ENCODE measurements around the gene SIT1. TPM values are rescaled to one million over a fixed set of nuclear protein-coding genes. Genes with fewer than 3 reads are reported as not detected.

SIT1 gene, protein sequence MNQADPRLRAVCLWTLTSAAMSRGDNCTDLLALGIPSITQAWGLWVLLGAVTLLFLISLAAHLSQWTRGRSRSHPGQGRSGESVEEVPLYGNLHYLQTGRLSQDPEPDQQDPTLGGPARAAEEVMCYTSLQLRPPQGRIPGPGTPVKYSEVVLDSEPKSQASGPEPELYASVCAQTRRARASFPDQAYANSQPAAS
- polyA plus RNA-seq (2012; ENCODE audit: low read depth, missing spikeins), result 122 TPM

DNA sequence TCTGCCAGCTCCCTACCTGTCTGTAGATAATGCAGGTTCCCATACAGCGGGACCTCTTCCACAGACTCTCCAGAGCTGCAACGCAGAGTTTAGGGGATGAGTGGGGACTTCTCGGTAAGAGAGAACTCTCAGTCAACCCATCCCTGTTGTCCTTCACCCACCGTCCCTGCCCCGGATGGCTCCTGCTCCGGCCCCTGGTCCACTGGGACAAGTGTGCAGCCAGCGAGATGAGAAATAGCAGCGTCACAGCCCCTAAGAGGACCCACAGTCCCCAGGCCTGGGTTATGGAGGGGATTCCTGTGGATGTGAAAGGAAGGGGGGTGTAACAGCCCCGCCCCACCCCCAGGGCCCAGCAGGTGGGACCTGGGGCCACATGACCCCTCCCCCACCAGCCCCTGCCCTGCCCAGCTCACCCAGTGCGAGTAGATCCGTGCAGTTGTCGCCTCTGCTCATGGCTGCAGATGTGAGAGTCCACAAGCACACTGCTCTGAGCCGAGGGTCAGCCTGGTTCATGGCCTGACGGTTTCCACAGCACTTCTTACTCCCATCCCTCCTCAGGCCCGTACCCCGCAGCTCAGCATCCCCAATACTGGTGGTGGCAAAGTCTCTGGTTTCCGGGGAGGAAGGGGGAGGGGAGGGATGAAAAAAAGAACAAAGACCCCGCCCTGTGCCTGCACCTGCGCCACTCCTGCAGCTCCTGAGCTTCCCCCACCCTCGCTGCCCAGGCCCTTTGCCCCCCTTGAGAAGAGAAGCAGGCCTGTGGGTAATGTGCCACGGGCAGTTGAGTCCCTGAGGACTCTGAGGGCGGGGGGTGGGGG, at the start of gene SIT1:
Gene SIT1, minus strand, starts transcription at position 591 of the 818 bp plus-strand sequence. Its CDS starts 78 bp downstream, at position 513.
- no peak for TF ChIP-seq POU2F2 (IDR thresholded peaks at IDR 0.05; ENCODE audit: low read depth, low read length)
- TF ChIP-seq TAF1 (IDR thresholded peaks at IDR 0.05; ENCODE audit: low read depth, low read length), result no peak
- no peak; the same call in 1 of the 2 replicates for TF ChIP-seq POLR2A (IDR thresholded peaks at IDR 0.05; ENCODE audit: low read depth, low read length)
- TF ChIP-seq PAX5 (IDR thresholded peaks at IDR 0.05; ENCODE audit: insufficient read depth, low read length, severe bottlenecking), result no peak
- no peak for TF ChIP-seq SPI1 (IDR thresholded peaks at IDR 0.05; ENCODE audit: low read depth, low read length)
- TF ChIP-seq POLR2AphosphoS5 (IDR thresholded peaks at IDR 0.05; ENCODE audit: low read depth, low read length), result no peak
- no peak for DNase-seq (ENCODE audit: insufficient read length, low spot score)
- peak; percentile 74 for FAIRE-seq

- DNase-seq (ENCODE audit: insufficient read length, low spot score) (no peak), FAIRE-seq (no peak)
- no peak for TF ChIP-seq POU2F2 (IDR thresholded peaks at IDR 0.05; ENCODE audit: low read depth, low read length)
- TF ChIP-seq PAX5 (IDR thresholded peaks at IDR 0.05; ENCODE audit: insufficient read depth, low read length, severe bottlenecking), result no peak
- no peak for TF ChIP-seq SPI1 (IDR thresholded peaks at IDR 0.05; ENCODE audit: low read depth, low read length)
- TF ChIP-seq TAF1 (IDR thresholded peaks at IDR 0.05; ENCODE audit: low read depth, low read length), result no peak
- TF ChIP-seq POLR2AphosphoS5 (IDR thresholded peaks at IDR 0.05; ENCODE audit: low read depth, low read length), result no peak
- TF ChIP-seq POLR2A (IDR thresholded peaks at IDR 0.05; ENCODE audit: low read depth, low read length), result no peak
These were observed 49.3 kb upstream of the SIT1 start for GRCh38 chr9:35700031-35700430.

DNA sequence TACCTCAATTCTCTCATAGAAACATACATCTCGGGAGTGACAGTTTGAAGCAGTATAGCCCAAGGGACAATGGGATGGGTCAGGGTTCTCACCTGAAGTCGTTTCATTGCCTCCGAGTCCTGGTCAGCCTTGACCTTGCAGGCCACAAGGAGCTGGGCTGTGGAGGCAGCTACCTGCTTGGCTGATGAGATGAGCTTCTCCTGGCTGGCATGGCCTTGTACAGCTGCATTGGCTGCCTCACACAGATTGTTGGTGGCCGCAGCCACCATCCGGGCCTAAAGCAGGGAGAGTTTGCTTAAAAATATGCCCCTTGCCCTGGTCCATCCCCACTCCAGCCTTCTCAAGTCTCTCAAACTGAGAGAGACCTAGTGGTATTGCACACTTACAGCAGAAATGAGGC, 47.5 kb upstream of the SIT1 start:
- FAIRE-seq, result no peak
- TF ChIP-seq PAX5 (IDR thresholded peaks at IDR 0.05; ENCODE audit: insufficient read depth, low read length, severe bottlenecking) (no peak), SPI1 (IDR thresholded peaks at IDR 0.05; ENCODE audit: low read depth, low read length) (no peak), POLR2AphosphoS5 (IDR thresholded peaks at IDR 0.05; ENCODE audit: low read depth, low read length) (no peak), TAF1 (IDR thresholded peaks at IDR 0.05; ENCODE audit: low read depth, low read length) (no peak), POLR2A (IDR thresholded peaks at IDR 0.05; ENCODE audit: low read depth, low read length) (no peak), POU2F2 (IDR thresholded peaks at IDR 0.05; ENCODE audit: low read depth, low read length) (no peak)
- no peak for DNase-seq (ENCODE audit: insufficient read length, low spot score)

- FAIRE-seq (no peak), DNase-seq (ENCODE audit: insufficient read length, low spot score) (no peak)
- TF ChIP-seq POLR2A (IDR thresholded peaks at IDR 0.05; ENCODE audit: low read depth, low read length) (no peak), POLR2AphosphoS5 (IDR thresholded peaks at IDR 0.05; ENCODE audit: low read depth, low read length) (no peak)
These were observed 46.8 kb upstream of the SIT1 start for GRCh38 chr9:35697486-35697885.

GRCh38 chr9:35696520-35697215, 45.9 kb upstream of the SIT1 start:
- DNase-seq (ENCODE audit: insufficient read length, low spot score) (peak; percentile 76), FAIRE-seq (peak; percentile 91)
- no peak for TF ChIP-seq POLR2AphosphoS5 (IDR thresholded peaks at IDR 0.05; ENCODE audit: low read depth, low read length)
- TF ChIP-seq POU2F2 (IDR thresholded peaks at IDR 0.05; ENCODE audit: low read depth, low read length), result no peak
- TF ChIP-seq POLR2A (IDR thresholded peaks at IDR 0.05; ENCODE audit: low read depth, low read length), result no peak
- TF ChIP-seq TAF1 (IDR thresholded peaks at IDR 0.05; ENCODE audit: low read depth, low read length), result no peak
- TF ChIP-seq SPI1 (IDR thresholded peaks at IDR 0.05; ENCODE audit: low read depth, low read length), result no peak
- no peak for TF ChIP-seq PAX5 (IDR thresholded peaks at IDR 0.05; ENCODE audit: insufficient read depth, low read length, severe bottlenecking)

DNA sequence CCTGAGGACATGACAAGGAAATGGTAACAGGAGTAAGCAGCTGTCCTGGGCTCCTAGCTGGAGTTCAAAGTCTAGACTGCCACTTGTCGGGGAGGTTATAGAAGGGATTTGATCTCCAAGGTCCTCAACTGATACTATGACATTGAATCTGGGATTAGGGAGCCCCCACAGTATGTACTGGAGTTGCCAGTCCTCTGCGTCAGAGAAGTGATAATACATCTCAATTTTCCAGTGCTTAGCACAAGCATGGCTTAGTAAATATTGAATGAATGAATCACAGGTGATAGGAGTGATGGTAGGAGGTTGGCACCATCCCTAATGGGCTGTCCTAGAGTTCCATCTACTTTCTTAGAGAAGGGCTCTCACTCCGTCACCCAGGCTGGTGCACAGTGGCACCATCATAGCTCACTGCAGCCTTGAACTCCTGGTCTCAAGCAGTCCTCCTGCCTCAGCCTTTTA, 45.2 kb upstream of the SIT1 start:
- DNase-seq (ENCODE audit: insufficient read length, low spot score) (no peak), FAIRE-seq (no peak)
- TF ChIP-seq SPI1 (IDR thresholded peaks at IDR 0.05; ENCODE audit: low read depth, low read length) (no peak), PAX5 (IDR thresholded peaks at IDR 0.05; ENCODE audit: insufficient read depth, low read length, severe bottlenecking) (no peak), POLR2A (IDR thresholded peaks at IDR 0.05; ENCODE audit: low read depth, low read length) (no peak), POLR2AphosphoS5 (IDR thresholded peaks at IDR 0.05; ENCODE audit: low read depth, low read length) (no peak), POU2F2 (IDR thresholded peaks at IDR 0.05; ENCODE audit: low read depth, low read length) (no peak), TAF1 (IDR thresholded peaks at IDR 0.05; ENCODE audit: low read depth, low read length) (no peak)

- TF ChIP-seq PAX5 (IDR thresholded peaks at IDR 0.05; ENCODE audit: insufficient read depth, low read length, severe bottlenecking), result no peak
- TF ChIP-seq POLR2A (IDR thresholded peaks at IDR 0.05; ENCODE audit: low read depth, low read length), result no peak
- no peak for TF ChIP-seq POU2F2 (IDR thresholded peaks at IDR 0.05; ENCODE audit: low read depth, low read length)
- no peak for TF ChIP-seq POLR2AphosphoS5 (IDR thresholded peaks at IDR 0.05; ENCODE audit: low read depth, low read length)
- TF ChIP-seq SPI1 (IDR thresholded peaks at IDR 0.05; ENCODE audit: low read depth, low read length), result no peak
- TF ChIP-seq TAF1 (IDR thresholded peaks at IDR 0.05; ENCODE audit: low read depth, low read length), result no peak
- DNase-seq (ENCODE audit: insufficient read length, low spot score) (no peak), FAIRE-seq (no peak)
These were observed 41.1 kb upstream of the SIT1 start for GRCh38 chr9:35691757-35692301.

GRCh38 chr9:35691334-35691650, 40.6 kb upstream of the SIT1 start:
- FAIRE-seq (no peak), DNase-seq (ENCODE audit: insufficient read length, low spot score) (no peak)
- TF ChIP-seq SPI1 (IDR thresholded peaks at IDR 0.05; ENCODE audit: low read depth, low read length) (no peak), POLR2AphosphoS5 (IDR thresholded peaks at IDR 0.05; ENCODE audit: low read depth, low read length) (no peak), TAF1 (IDR thresholded peaks at IDR 0.05; ENCODE audit: low read depth, low read length) (no peak), POU2F2 (IDR thresholded peaks at IDR 0.05; ENCODE audit: low read depth, low read length) (no peak), POLR2A (IDR thresholded peaks at IDR 0.05; ENCODE audit: low read depth, low read length) (no peak), PAX5 (IDR thresholded peaks at IDR 0.05; ENCODE audit: insufficient read depth, low read length, severe bottlenecking) (no peak)

Measured in GM12891 (cell line).